A673 (cell line): ENCODE results near the gene BET1. TPM values are rescaled to one million over a fixed set of nuclear protein-coding genes. Genes with fewer than 3 reads are reported as not detected.

Experiments
- BruUV-seq: library from RNA; stranded (reverse); fragments of 400-500 nt; replicated peaks from 2 replicates; lab custom pipeline; 2021; lab: Mats Ljungman, UMichigan
- CTCF ChIA-PET: fragments of 300-600 bp; sonication (Branson Sonifier 250); formaldehyde crosslinking; loops from one replicate; lab custom pipeline; 2022; ENCODE audit warnings: antibody characterized with exemption; lab: Charles Lee
- POLR2A ChIA-PET: fragments of 300-600 bp; sonication (Branson Sonifier 250); formaldehyde crosslinking; loops from one replicate; lab custom pipeline; 2022; ENCODE audit warnings: antibody characterized with exemption; ENCODE audit not compliant: low non-redundant PET; lab: Charles Lee
- DNase-seq: peaks from one replicate; pipeline ENCODE4 v3.0.0-alpha.2; 2015; ENCODE audit warnings: low spot score
- H3K27ac ChIP-seq: fragments of 200-600 bp; sonication (generic); 2 replicates; pipeline ENCODE4 v1.5.1; 2016; ENCODE audit warnings: mixed run types, low read depth, mild to moderate bottlenecking, mixed read lengths, antibody characterized with exemption, low read length; ENCODE audit not compliant: poor library complexity, severe bottlenecking
- H3K27me3 ChIP-seq: fragments of 200-600 bp; sonication (generic); replicated peaks from 2 replicates; pipeline ENCODE4 v1.6.1; 2017; ENCODE audit warnings: mixed run types, low read depth, mild to moderate bottlenecking, mixed read lengths, antibody characterized with exemption, low read length; ENCODE audit not compliant: insufficient read depth, poor library complexity
- H3K36me3 ChIP-seq: fragments of 200-600 bp; sonication (generic); 2 replicates; pipeline ENCODE4 v1.6.1; 2016; ENCODE audit warnings: mixed run types, mild to moderate bottlenecking, mixed read lengths, antibody characterized with exemption, low read length; ENCODE audit not compliant: insufficient read depth, poor library complexity, severe bottlenecking
- H3K4me1 ChIP-seq: fragments of 200-600 bp; sonication (generic); 2 replicates; pipeline ENCODE4 v1.6.1; 2017; ENCODE audit warnings: mixed run types, mild to moderate bottlenecking, mixed read lengths, antibody characterized with exemption, low read length; ENCODE audit not compliant: insufficient read depth, poor library complexity, severe bottlenecking
- H3K4me3 ChIP-seq: fragments of 200-600 bp; sonication (generic); 2 replicates; pipeline ENCODE4 v1.5.1; 2016; ENCODE audit warnings: low read depth, mixed run types, mild to moderate bottlenecking, mixed read lengths, low read length; ENCODE audit not compliant: poor library complexity, severe bottlenecking
- H3K9me3 ChIP-seq: fragments of 200-600 bp; sonication (generic); 2 replicates; pipeline ENCODE4 v1.6.1; 2016; ENCODE audit warnings: mixed run types, low read depth, mild to moderate bottlenecking, mixed read lengths, antibody characterized with exemption, low read length; ENCODE audit not compliant: poor library complexity, severe bottlenecking
- EZH2 ChIP-seq: fragments of 200-600 bp; sonication (generic); IDR thresholded peaks from 2 replicates; pipeline ENCODE4 v1.6.1; 2017; ENCODE audit warnings: borderline replicate concordance, low read depth, mild to moderate bottlenecking, mixed read lengths, antibody characterized with exemption, low read length; ENCODE audit not compliant: poor library complexity, severe bottlenecking
- intact Hi-C: fragments of 100-400 bp; cut with micrococcal nuclease; formaldehyde crosslinking; loops from one replicate; pipeline ENCODE4 v1.10.0; 2022; ENCODE audit not compliant: unreplicated experiment
- total RNA-seq: library from RNA; stranded (reverse); gene quantifications from 2 replicates; pipeline ENCODE4 v1.2.3, GENCODE V29; 2021
- TF ChIP-seq, protein P1 (sequence below): fragments of 300-800, 200-600 bp; sonication (generic); conservative IDR thresholded peaks from 2 replicates; pipeline ENCODE4 v1.5.1; 2017; ENCODE audit warnings: low read depth, mild to moderate bottlenecking, antibody characterized with exemption, low read length, moderate library complexity, mixed read lengths

The BET1 gene
- total RNA-seq, 1 experiment from 2014 or later, result 19.2 TPM

DNA sequence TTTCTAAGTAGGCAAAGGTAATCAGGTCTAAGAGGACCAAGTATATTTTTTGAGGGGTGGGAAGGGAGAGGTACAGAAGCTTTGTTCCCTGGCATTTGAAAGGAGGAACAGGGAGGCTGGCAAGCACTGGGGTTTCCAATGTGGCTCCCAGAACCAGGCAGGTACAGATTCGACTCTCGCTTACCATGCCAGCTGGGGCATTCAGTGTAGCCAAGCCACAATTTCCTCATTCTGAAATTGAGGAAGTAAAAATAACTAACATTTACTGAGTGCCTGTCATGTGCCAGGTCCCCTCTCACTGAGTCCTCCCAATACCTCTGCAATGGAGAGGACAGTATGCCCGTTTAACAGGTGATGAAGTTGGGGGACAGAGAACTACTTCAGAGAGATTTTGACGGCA, 45.9 kb upstream of the BET1 start:
- Histone ChIP-seq H3K36me3 (no peaks in the 10 kb centered on the region), H3K27ac (no peak overlapping the region), H3K4me1 (no peaks in the 10 kb centered on the region), H3K4me3 (no peak overlapping the region), H3K27me3 (no peaks in the 10 kb centered on the region), H3K9me3 (no peaks in the 10 kb centered on the region)
- BruUV-seq, result no TSS peak
- ChIA-PET CTCF (no interaction called here), POLR2A (no interaction called here)
- no peak for DNase-seq
- TF ChIP-seq, protein P1, sequence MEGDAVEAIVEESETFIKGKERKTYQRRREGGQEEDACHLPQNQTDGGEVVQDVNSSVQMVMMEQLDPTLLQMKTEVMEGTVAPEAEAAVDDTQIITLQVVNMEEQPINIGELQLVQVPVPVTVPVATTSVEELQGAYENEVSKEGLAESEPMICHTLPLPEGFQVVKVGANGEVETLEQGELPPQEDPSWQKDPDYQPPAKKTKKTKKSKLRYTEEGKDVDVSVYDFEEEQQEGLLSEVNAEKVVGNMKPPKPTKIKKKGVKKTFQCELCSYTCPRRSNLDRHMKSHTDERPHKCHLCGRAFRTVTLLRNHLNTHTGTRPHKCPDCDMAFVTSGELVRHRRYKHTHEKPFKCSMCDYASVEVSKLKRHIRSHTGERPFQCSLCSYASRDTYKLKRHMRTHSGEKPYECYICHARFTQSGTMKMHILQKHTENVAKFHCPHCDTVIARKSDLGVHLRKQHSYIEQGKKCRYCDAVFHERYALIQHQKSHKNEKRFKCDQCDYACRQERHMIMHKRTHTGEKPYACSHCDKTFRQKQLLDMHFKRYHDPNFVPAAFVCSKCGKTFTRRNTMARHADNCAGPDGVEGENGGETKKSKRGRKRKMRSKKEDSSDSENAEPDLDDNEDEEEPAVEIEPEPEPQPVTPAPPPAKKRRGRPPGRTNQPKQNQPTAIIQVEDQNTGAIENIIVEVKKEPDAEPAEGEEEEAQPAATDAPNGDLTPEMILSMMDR, result no peak
- no peak for TF ChIP-seq EZH2
- intact Hi-C loops, result no loop called here

DNA sequence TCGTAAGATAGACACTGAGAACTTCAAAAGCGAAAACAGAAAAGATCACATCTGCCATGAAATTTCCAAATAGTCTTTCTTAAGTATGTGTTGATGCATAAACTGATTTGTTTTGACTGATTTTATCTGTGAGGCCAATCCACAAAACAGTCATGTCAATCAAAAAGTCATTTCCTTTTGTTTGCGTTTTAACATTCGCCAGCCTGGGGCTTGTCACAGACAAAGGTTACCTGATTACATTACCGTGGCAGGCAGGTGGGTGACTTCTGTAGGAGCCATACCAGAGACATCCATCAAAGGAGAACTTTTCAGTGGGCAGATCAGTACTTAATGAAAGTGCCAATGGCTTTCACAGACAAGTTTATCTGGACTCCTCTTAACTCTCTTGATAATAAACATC, 45.5 kb upstream of the BET1 start:
- POLR2A ChIA-PET, result no interaction called here
- Histone ChIP-seq H3K4me3 (no peak overlapping the region), H3K27ac (no peak overlapping the region), H3K27me3 (no peaks in the 10 kb centered on the region), H3K9me3 (no peaks in the 10 kb centered on the region), H3K36me3 (no peaks in the 10 kb centered on the region), H3K4me1 (no peaks in the 10 kb centered on the region)
- intact Hi-C loops, result no loop called here
- no TSS peak for BruUV-seq
- no peak for DNase-seq
- CTCF ChIA-PET, result no interaction called here
- TF ChIP-seq EZH2, result no peak
- TF ChIP-seq, protein P1, result no peak

DNA sequence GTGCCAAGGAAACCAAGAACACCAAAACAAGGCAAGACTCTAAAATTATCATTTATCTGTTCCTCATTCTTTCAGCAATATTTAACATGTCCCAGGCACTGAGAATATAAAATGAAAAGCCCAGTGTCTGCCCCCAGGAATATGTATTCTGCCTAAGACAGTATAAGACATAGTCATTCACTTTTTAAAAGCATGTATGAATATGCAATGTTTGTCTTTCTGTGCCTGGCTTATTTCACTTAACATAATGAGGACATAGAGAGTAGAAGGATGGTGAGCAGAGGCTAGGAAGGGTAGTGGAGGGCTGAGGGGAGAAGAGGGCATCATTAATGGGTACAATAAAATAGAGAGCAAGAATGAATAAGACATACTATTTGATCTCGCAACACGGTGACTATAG, 44.6 kb upstream of the BET1 start:
- no TSS peak for BruUV-seq
- Histone ChIP-seq H3K36me3 (no peaks in the 10 kb centered on the region), H3K4me3 (no peak overlapping the region), H3K27ac (no peak overlapping the region), H3K9me3 (no peaks in the 10 kb centered on the region), H3K4me1 (no peaks in the 10 kb centered on the region), H3K27me3 (no peaks in the 10 kb centered on the region)
- CTCF ChIA-PET, result no interaction called here
- POLR2A ChIA-PET, result no interaction called here
- DNase-seq, result no peak
- intact Hi-C loops, result no loop called here
- no peak for TF ChIP-seq EZH2
- TF ChIP-seq, protein P1, result no peak
